Measurements from ENCODE around the gene SLC35E3. TPM values are rescaled to one million over a fixed set of nuclear protein-coding genes. Genes with fewer than 3 reads are reported as not detected.

SLC35E3 gene
- total RNA-seq, 2 donors from 2014 or later: 6.8 to 7.1 TPM

DNA sequence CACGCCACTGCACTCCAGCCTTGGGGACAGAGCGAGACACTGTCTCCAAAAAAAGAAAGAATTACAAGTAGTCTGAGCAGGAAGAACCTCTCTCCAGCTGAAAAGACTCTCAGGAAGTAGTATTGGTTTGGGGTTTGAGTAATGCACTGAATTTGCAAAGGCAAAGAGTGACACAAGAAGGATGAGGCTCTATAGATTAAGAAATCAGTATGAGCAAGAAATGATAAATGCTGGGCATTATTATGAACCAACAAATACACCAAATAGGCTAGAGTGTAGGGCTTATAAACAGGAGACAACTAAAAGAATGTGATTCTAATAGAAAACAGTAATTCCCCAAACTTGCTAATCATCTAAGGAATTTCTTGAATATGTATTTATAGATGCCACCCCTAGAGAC is 2.6 kb upstream of the SLC35E3 start:
- Histone ChIP-seq H3K36me3 (no peaks in the 10 kb centered on the region), H3K4me1 (peaks cover 6% of the 10 kb centered on the region), H3K27ac (no peak overlapping the region), H3K9ac (ENCODE audit: low read depth in 2 of 2, low read length in 2 of 2) (no peak overlapping the region), H3K27me3 (no peaks in the 10 kb centered on the region), H3K4me3 (no peak overlapping the region), H3K9me3 (no peaks in the 10 kb centered on the region)
- TF ChIP-seq, protein P1, sequence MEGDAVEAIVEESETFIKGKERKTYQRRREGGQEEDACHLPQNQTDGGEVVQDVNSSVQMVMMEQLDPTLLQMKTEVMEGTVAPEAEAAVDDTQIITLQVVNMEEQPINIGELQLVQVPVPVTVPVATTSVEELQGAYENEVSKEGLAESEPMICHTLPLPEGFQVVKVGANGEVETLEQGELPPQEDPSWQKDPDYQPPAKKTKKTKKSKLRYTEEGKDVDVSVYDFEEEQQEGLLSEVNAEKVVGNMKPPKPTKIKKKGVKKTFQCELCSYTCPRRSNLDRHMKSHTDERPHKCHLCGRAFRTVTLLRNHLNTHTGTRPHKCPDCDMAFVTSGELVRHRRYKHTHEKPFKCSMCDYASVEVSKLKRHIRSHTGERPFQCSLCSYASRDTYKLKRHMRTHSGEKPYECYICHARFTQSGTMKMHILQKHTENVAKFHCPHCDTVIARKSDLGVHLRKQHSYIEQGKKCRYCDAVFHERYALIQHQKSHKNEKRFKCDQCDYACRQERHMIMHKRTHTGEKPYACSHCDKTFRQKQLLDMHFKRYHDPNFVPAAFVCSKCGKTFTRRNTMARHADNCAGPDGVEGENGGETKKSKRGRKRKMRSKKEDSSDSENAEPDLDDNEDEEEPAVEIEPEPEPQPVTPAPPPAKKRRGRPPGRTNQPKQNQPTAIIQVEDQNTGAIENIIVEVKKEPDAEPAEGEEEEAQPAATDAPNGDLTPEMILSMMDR (IDR thresholded peaks at IDR 0.05): no peak
- DNase-seq: no peak
- intact Hi-C loops (cut with DNase I): loop anchor here (10.0 kb wide), 1 partner anchor 61 kb away; the partner anchor contains the start of gene MDM2

DNA sequence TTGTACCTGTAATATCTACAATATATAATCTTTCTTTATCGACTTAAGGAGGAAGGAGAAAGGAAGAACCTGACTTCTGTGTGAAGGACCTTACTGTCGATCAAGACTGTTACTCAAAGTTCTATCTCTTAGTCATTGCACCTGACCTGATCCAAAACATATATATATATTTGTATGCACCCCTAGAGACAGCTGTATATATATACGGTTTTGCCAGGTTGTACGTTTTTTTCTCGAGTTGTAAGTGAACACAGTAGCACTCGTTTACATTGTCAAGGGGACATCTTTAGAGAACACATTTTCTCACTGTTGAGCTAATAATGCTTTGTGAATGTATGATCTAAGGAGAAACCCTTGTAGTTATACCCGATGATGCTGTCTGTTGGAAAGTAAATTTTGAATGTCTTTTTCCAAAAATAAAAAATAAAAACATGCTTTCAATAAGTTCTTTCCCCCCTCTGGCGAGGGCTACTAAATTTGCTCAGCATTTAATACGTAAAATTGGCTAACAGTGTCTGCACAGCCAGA is 536 bp upstream of the SLC35E3 start:
- intact Hi-C loops (cut with DNase I): loop anchor here (10.0 kb wide), 1 partner anchor 59 kb away; the partner anchor contains the start of gene MDM2
- H3K4me1 ChIP-seq: peaks cover 6% of the 10 kb centered on the region
- peak overlapping the region; percentile 76 for H3K27ac ChIP-seq
- no peaks in the 10 kb centered on the region for H3K27me3 ChIP-seq
- H3K9me3 ChIP-seq: no peaks in the 10 kb centered on the region
- H3K36me3 ChIP-seq: no peaks in the 10 kb centered on the region
- no peak for DNase-seq
- peak overlapping the region; percentile 64 to 91 for H3K9ac ChIP-seq (ENCODE audit: low read depth in 2 of 2, low read length in 2 of 2)
- TF ChIP-seq, protein P1 (IDR thresholded peaks at IDR 0.05): no peak
- peak overlapping the region; percentile 85 for H3K4me3 ChIP-seq

DNA sequence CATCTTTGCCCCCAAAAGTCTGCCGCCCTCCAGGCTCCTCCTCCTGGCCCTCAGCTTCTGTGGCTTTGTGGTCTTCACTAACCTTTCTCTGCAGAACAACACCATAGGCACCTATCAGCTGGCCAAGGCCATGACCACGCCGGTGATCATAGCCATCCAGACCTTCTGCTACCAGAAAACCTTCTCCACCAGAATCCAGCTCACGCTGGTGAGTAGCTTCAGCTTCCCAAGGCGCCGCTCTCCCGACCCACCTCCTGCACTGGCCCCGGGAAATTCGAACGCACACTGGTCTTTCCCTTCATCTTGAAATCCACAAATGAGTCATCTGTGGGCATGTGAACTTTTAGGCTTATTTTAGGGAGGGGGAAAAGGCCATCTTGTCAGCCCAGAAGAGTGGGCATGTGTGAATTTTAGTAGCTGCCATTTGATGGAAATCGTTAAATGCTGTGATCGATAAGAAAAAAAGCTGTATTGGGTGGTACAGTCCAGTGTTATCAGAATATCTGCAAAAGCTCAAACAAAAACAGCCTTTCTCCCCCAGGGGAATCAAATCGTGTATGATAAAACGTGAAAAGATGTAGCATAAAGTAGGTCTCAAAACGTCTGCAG is 700 bp downstream of the SLC35E3 start:
- intact Hi-C loops (cut with DNase I): loop anchor here (10.0 kb wide), 1 partner anchor 58 kb away; the partner anchor contains the start of gene MDM2

DNA sequence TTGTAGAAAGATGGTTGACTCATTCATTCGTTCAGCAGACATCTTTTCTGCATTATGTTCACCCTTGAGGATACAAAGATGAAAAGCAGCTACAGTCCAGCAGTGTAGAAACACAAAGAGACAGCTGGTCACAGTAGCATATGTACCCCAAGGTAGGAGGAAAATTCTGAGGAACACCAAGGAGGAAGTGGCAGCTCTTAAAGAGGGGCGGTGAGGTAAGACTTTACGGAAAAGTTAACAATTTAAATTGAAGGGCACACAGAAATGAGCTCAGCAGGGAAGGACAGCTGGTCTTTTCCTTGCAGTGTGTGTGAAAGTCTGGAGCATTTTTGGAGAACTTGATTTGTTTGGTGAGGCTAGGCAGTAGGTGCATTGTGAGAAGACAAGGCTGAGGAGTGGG is 3.5 kb downstream of the SLC35E3 start:
- DNase-seq: no peak
- TF ChIP-seq, protein P1 (IDR thresholded peaks at IDR 0.05): no peak

More for the DNA sequence above, 700 bp downstream of the SLC35E3 start:
- Histone ChIP-seq H3K4me1 (peaks cover 6% of the 10 kb centered on the region), H3K27ac (peak overlapping the region; percentile 76), H3K9ac (ENCODE audit: low read depth in 2 of 2, low read length in 2 of 2) (peak overlapping the region; percentile 91 to 92), H3K36me3 (no peaks in the 10 kb centered on the region), H3K27me3 (no peaks in the 10 kb centered on the region), H3K4me3 (peak overlapping the region; percentile 85), H3K9me3 (no peaks in the 10 kb centered on the region)
- DNase-seq: peak; percentile 71
- TF ChIP-seq, protein P1 (IDR thresholded peaks at IDR 0.05): no peak

DNA sequence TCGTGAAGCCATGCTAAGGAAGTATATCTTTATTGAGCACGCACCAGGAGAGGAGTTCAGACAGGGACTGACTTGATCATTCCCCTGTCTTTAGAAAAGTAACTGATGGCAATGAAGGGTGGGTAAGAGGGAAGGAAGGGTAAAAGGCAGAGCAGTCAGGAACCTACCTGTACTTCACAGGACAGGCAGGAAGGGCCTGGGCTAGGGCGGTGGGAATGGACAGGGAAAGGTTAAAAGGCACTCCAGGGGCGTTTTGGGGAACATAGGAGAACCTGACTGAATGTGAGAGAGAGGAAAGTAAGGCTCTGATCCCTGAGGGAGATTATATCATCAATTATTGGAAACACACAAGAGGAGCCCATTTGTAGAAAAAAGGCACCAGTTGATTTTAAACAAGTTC is 3.9 kb downstream of the SLC35E3 start:
- Histone ChIP-seq H3K9ac (ENCODE audit: low read depth in 2 of 2, low read length in 2 of 2) (no peak overlapping the region), H3K27me3 (no peaks in the 10 kb centered on the region), H3K36me3 (no peaks in the 10 kb centered on the region), H3K9me3 (no peaks in the 10 kb centered on the region), H3K4me1 (peaks cover 6% of the 10 kb centered on the region), H3K27ac (no peak overlapping the region), H3K4me3 (no peak overlapping the region)
- TF ChIP-seq, protein P1 (IDR thresholded peaks at IDR 0.05): no peak
- intact Hi-C loops (cut with DNase I): loop anchor here (10.0 kb wide), 1 partner anchor 55 kb away; the partner anchor contains the start of gene MDM2
- no peak for DNase-seq

More for the DNA sequence above, 3.5 kb downstream of the SLC35E3 start:
- H3K4me1 ChIP-seq: peaks cover 6% of the 10 kb centered on the region
- intact Hi-C loops (cut with DNase I): loop anchor here (10.0 kb wide), 1 partner anchor 55 kb away; the partner anchor contains the start of gene MDM2
- H3K9me3 ChIP-seq: no peaks in the 10 kb centered on the region
- no peaks in the 10 kb centered on the region for H3K27me3 ChIP-seq
- H3K36me3 ChIP-seq: no peaks in the 10 kb centered on the region
- no peak overlapping the region for H3K27ac ChIP-seq
- H3K4me3 ChIP-seq: no peak overlapping the region
- no peak overlapping the region for H3K9ac ChIP-seq (ENCODE audit: low read depth in 2 of 2, low read length in 2 of 2)

Data from colonic mucosa (tissue), 4 donors.